Measurements from ENCODE around the gene PKIB.

- TF ChIP-seq CTCF (IDR thresholded peaks at IDR 0.05) (no peak), EP300 (IDR thresholded peaks at IDR 0.05) (no peak)
Observed at GRCh38 chr6:122751326-122751725, 141.1 kb downstream of the PKIB start.

Measured in ovary (tissue), 3 donors.